OCI-LY7 (cell line): ENCODE measurements around the gene SLC44A3. TPM values are rescaled to one million over a fixed set of nuclear protein-coding genes. Genes with fewer than 3 reads are reported as not detected.

Source experiments
- BruUV-seq: library from RNA; stranded (reverse); fragments of 400-500 nt; replicated peaks from 2 replicates; lab custom pipeline; 2021; lab: Mats Ljungman, UMichigan
- CTCF ChIA-PET: fragments of 300-600 bp; sonication (Branson Sonifier 250); formaldehyde crosslinking; loops from one replicate; lab custom pipeline; 2022; ENCODE audit warnings: antibody characterized with exemption; ENCODE audit not compliant: unreplicated experiment; lab: Charles Lee
- POLR2A ChIA-PET: fragments of 300-600 bp; sonication (Branson Sonifier 250); formaldehyde crosslinking; loops from one replicate; lab custom pipeline; 2022; ENCODE audit warnings: antibody characterized with exemption; lab: Charles Lee
- DNase-seq: peaks from one replicate; pipeline ENCODE4 v3.0.0-alpha.2; 2015; ENCODE audit warnings: low spot score
- H2AFZ ChIP-seq: fragments of 200-600 bp; sonication (generic), shearing (Covaris generic); 2 replicates; pipeline ENCODE4 v1.6.1; 2014; ENCODE audit warnings: mild to moderate bottlenecking, antibody characterized with exemption, low read length, moderate library complexity
- H3K27ac ChIP-seq: fragments of 200-600 bp; sonication (generic); 2 replicates; pipeline ENCODE4 v1.5.1; 2014; ENCODE audit warnings: mixed run types, low read depth, mild to moderate bottlenecking, moderate library complexity, low read length, inconsistent platforms; ENCODE audit not compliant: poor library complexity, severe bottlenecking
- H3K36me3 ChIP-seq: fragments of 200-600 bp; sonication (generic); 2 replicates; pipeline ENCODE4 v1.6.1; 2014; ENCODE audit warnings: mild to moderate bottlenecking, antibody characterized with exemption, low read length, moderate library complexity, mixed read lengths; ENCODE audit not compliant: insufficient read depth
- H3K4me1 ChIP-seq: fragments of 200-600 bp; sonication (generic); 2 replicates; pipeline ENCODE4 v1.5.1; 2014; ENCODE audit warnings: mild to moderate bottlenecking, low read length; ENCODE audit not compliant: insufficient read depth, poor library complexity, severe bottlenecking
- H3K4me2 ChIP-seq: fragments of 200-600 bp; sonication (generic); 2 replicates; pipeline ENCODE4 v1.6.1; 2014; ENCODE audit warnings: mild to moderate bottlenecking, low read length
- H3K4me3 ChIP-seq: fragments of 200-600 bp; sonication (generic); 2 replicates; pipeline ENCODE4 v1.5.1; 2014; ENCODE audit warnings: mild to moderate bottlenecking, low read depth, low read length; ENCODE audit not compliant: poor library complexity, severe bottlenecking
- H3K79me2 ChIP-seq: fragments of 200-600 bp; sonication (generic); 2 replicates; pipeline ENCODE4 v1.6.1; 2016; ENCODE audit warnings: low read depth, mild to moderate bottlenecking, low read length, moderate library complexity, mixed read lengths; ENCODE audit not compliant: insufficient read depth
- H3K9me2 ChIP-seq: fragments of 200-600 bp; sonication (generic); 2 replicates; pipeline ENCODE4 v1.6.1; 2016; ENCODE audit warnings: mild to moderate bottlenecking, low read length, mixed read lengths; ENCODE audit not compliant: insufficient read depth
- H3K9me3 ChIP-seq: fragments of 200-600 bp; sonication (generic); 2 replicates; pipeline ENCODE4 v1.6.1; 2014; ENCODE audit warnings: mild to moderate bottlenecking, mixed run types, low read length, mixed read lengths
- H4K20me1 ChIP-seq: fragments of 200-600 bp; sonication (generic); 2 replicates; pipeline ENCODE4 v1.6.1; 2014; ENCODE audit warnings: mild to moderate bottlenecking, antibody characterized with exemption, low read length, moderate library complexity, mixed read lengths; ENCODE audit not compliant: insufficient read depth
- CTCF ChIP-seq: fragments of 200-600 bp; sonication (generic); conservative IDR thresholded peaks from 2 replicates; pipeline ENCODE4 v1.5.1; 2014; ENCODE audit warnings: mild to moderate bottlenecking, antibody characterized with exemption, low read length, moderate library complexity, mixed read lengths
- EZH2phosphoT487 ChIP-seq: fragments of 200-600 bp; sonication (generic); IDR thresholded peaks from 2 replicates; pipeline ENCODE4 v1.6.1; 2018; ENCODE audit warnings: low read depth, borderline replicate concordance, mild to moderate bottlenecking, mixed run types, antibody characterized with exemption, low read length, moderate library complexity, mixed read lengths
- intact Hi-C: fragments of 100-400 bp; cut with micrococcal nuclease; formaldehyde crosslinking; loops from one replicate; pipeline ENCODE4 v1.10.0; 2022; ENCODE audit not compliant: unreplicated experiment
- total RNA-seq, 2 experiments: library from RNA; depleted of rRNA in 1 of 2; stranded (reverse); fragments of >200 nt in 1 of 2; shearing (Covaris generic) in 1 of 2; gene quantifications; 2 replicates each; pipeline ENCODE4 v1.2.3, GENCODE V29; 2014 to 2022

SLC44A3 gene
- total RNA-seq, 2 experiments from 2014 or later: not detected

- no peaks in the 10 kb centered on the region for H3K9me2 ChIP-seq
- ChIA-PET POLR2A (no interaction called here), CTCF (interaction anchor here (0.5 kb wide), 1 partner anchor 792 kb away, joined by 3 read pairs; no protein-coding TSS in a partner anchor)
- H3K27ac ChIP-seq: no peak overlapping the region
- no peak for DNase-seq
- H4K20me1 ChIP-seq: no peaks in the 10 kb centered on the region
- no peak overlapping the region for H3K4me2 ChIP-seq
- no peaks in the 10 kb centered on the region for H3K4me1 ChIP-seq
- no TSS peak for BruUV-seq
- H3K4me3 ChIP-seq: no peak overlapping the region
- intact Hi-C loops: loop anchor here (5.0 kb wide), 2 partner anchors 744 to 764 kb away; no protein-coding TSS in a partner anchor
- H3K79me2 ChIP-seq: no peaks in the 10 kb centered on the region
- no peaks in the 10 kb centered on the region for H3K9me3 ChIP-seq
- TF ChIP-seq CTCF: no peak
- TF ChIP-seq EZH2phosphoT487: no peak
- H3K36me3 ChIP-seq: no peaks in the 10 kb centered on the region
- no peak overlapping the region for H2AFZ ChIP-seq
These were observed 13.7 kb upstream of the SLC44A3 start for GRCh38 chr1:94806441-94806871.

GRCh38 chr1:94807742-94808491 lies 12.2 kb upstream of the SLC44A3 start:
- Histone ChIP-seq H2AFZ (no peak overlapping the region), H3K9me3 (no peaks in the 10 kb centered on the region), H3K4me1 (no peaks in the 10 kb centered on the region), H3K4me2 (no peak overlapping the region), H3K4me3 (no peak overlapping the region), H3K36me3 (no peaks in the 10 kb centered on the region), H3K79me2 (no peaks in the 10 kb centered on the region), H3K9me2 (no peaks in the 10 kb centered on the region), H4K20me1 (no peaks in the 10 kb centered on the region), H3K27ac (no peak overlapping the region)
- DNase-seq: no peak
- POLR2A ChIA-PET: no interaction called here
- no TSS peak for BruUV-seq
- intact Hi-C loops: loop anchor here (5.0 kb wide), 2 partner anchors 746 to 766 kb away; no protein-coding TSS in a partner anchor
- TF ChIP-seq CTCF: no peak
- no peak for TF ChIP-seq EZH2phosphoT487
- CTCF ChIA-PET: no interaction called here

- no peak overlapping the region for H3K27ac ChIP-seq
- no peak overlapping the region for H3K4me3 ChIP-seq
- BruUV-seq: no TSS peak
- CTCF ChIA-PET: no interaction called here
- H3K4me1 ChIP-seq: no peaks in the 10 kb centered on the region
- no peaks in the 10 kb centered on the region for H3K79me2 ChIP-seq
- TF ChIP-seq CTCF (no peak), EZH2phosphoT487 (no peak)
- no peaks in the 10 kb centered on the region for H3K36me3 ChIP-seq
- POLR2A ChIA-PET: no interaction called here
- no peak overlapping the region for H2AFZ ChIP-seq
- H3K4me2 ChIP-seq: no peak overlapping the region
- H3K9me2 ChIP-seq: no peaks in the 10 kb centered on the region
- DNase-seq: no peak
- intact Hi-C loops: loop anchor here (5.0 kb wide), 2 partner anchors 746 to 766 kb away; no protein-coding TSS in a partner anchor
- no peaks in the 10 kb centered on the region for H4K20me1 ChIP-seq
- H3K9me3 ChIP-seq: peaks cover 7% of the 10 kb centered on the region
These were observed 11.5 kb upstream of the SLC44A3 start for GRCh38 chr1:94808669-94809068.
